PC-9 (cell line): ENCODE data around the gene SLC16A8.
"Not testable (repeated sequence)": the region's sequence is repeated elsewhere in the genome, so short reads cannot be mapped to it uniquely, and the experiment has no call there.

ENCODE experiments used
- EZH2 ChIP-seq: fragments of 200-600 bp; sonication (generic); IDR thresholded peaks from 2 replicates; pipeline ENCODE4 v1.8.0; 2017; ENCODE audit warnings: antibody characterized with exemption, low read depth
- TF ChIP-seq, protein P1 (sequence below): fragments of 200-600 bp; sonication (generic); conservative IDR thresholded peaks from 2 replicates; pipeline ENCODE4 v1.6.1; 2017; ENCODE audit warnings: mixed run types, antibody characterized with exemption, mild to moderate bottlenecking, moderate library complexity

DNA sequence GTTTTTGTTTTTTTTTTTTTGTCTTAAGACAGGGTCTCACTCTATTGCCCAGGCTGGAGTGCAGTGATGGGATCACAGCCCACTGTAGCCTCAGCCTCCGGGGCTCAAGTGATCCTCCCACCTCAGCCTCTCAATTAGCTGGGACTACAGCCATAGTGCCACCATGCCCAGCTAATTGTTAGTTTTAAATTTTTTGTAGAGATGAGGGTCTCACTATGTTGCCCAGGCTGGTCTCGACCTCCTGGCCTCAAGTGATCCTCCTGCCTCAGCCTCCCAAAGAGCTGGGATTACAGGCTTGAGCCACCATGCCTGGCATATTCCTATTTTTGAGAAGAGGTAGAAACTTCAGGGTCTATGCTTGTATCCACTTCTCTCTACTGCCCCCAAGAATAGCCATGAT lies 34.8 kb upstream of the SLC16A8 start:
- TF ChIP-seq, protein P1, sequence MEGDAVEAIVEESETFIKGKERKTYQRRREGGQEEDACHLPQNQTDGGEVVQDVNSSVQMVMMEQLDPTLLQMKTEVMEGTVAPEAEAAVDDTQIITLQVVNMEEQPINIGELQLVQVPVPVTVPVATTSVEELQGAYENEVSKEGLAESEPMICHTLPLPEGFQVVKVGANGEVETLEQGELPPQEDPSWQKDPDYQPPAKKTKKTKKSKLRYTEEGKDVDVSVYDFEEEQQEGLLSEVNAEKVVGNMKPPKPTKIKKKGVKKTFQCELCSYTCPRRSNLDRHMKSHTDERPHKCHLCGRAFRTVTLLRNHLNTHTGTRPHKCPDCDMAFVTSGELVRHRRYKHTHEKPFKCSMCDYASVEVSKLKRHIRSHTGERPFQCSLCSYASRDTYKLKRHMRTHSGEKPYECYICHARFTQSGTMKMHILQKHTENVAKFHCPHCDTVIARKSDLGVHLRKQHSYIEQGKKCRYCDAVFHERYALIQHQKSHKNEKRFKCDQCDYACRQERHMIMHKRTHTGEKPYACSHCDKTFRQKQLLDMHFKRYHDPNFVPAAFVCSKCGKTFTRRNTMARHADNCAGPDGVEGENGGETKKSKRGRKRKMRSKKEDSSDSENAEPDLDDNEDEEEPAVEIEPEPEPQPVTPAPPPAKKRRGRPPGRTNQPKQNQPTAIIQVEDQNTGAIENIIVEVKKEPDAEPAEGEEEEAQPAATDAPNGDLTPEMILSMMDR: not testable (repeated sequence)
- TF ChIP-seq EZH2: not testable (repeated sequence)
